Brain microvascular endothelial cell (primary cell): ENCODE data around the gene DGKB.

Experiments
- DNase-seq: peaks from one replicate; pipeline ENCODE4 v3.0.0-alpha.2; 2020
- H3K27ac ChIP-seq: fragments of 250-450 bp; sonication (Bioruptor Pico); 2 replicates; pipeline ENCODE4 v1.5.1; 2020; ENCODE audit warnings: mild to moderate bottlenecking, moderate library complexity
- H3K27me3 ChIP-seq: fragments of 250-450 bp; sonication (Bioruptor Pico); replicated peaks from 2 replicates; pipeline ENCODE4 v1.5.1; 2020; ENCODE audit warnings: mild to moderate bottlenecking
- H3K36me3 ChIP-seq: fragments of 250-450 bp; sonication (Bioruptor Pico); replicated peaks from 2 replicates; pipeline ENCODE4 v1.5.1; 2020; ENCODE audit warnings: mild to moderate bottlenecking
- H3K4me3 ChIP-seq: 2 replicates; pipeline ENCODE4 v1.5.1; 2011; ENCODE audit warnings: low read depth, mild to moderate bottlenecking, control low read depth, low read length, moderate library complexity
- CTCF ChIP-seq: IDR thresholded peaks from 2 replicates; pipeline ENCODE4 v1.5.1; 2011; ENCODE audit warnings: low read depth, mild to moderate bottlenecking, moderate library complexity, low read length, control low read depth, inconsistent platforms; ENCODE audit errors: missing control alignments
- in situ Hi-C: cut with HindIII; loops from 2 replicates; pipeline ENCODE4 v1.10.0; 2017; ENCODE audit warnings: low sequenced_read_pairs, low pct_ligation_motif_present

DGKB gene

GRCh38 chr7:14850039-14850438 lies 52.5 kb downstream of the DGKB start:
- Histone ChIP-seq H3K36me3 (no peaks in the 10 kb centered on the region), H3K27ac (no peak overlapping the region), H3K27me3 (no peaks in the 10 kb centered on the region), H3K4me3 (no peak overlapping the region)
- no peak for DNase-seq
- in situ Hi-C loops, result no loop called here
- no peak for TF ChIP-seq CTCF

GRCh38 chr7:14846405-14846804 lies 56.1 kb downstream of the DGKB start:
- H3K27ac ChIP-seq, result no peak overlapping the region
- in situ Hi-C loops, result no loop called here
- no peak for DNase-seq
- H3K27me3 ChIP-seq, result no peaks in the 10 kb centered on the region
- H3K4me3 ChIP-seq, result no peak overlapping the region
- no peaks in the 10 kb centered on the region for H3K36me3 ChIP-seq
- TF ChIP-seq CTCF, result no peak

GRCh38 chr7:14843755-14844154 lies 58.8 kb downstream of the DGKB start:
- TF ChIP-seq CTCF, result no peak
- Histone ChIP-seq H3K27ac (no peak overlapping the region), H3K27me3 (no peaks in the 10 kb centered on the region), H3K4me3 (no peak overlapping the region), H3K36me3 (no peaks in the 10 kb centered on the region)
- no peak for DNase-seq
- in situ Hi-C loops, result no loop called here

- no peaks in the 10 kb centered on the region for H3K27me3 ChIP-seq
- H3K27ac ChIP-seq, result no peak overlapping the region
- H3K36me3 ChIP-seq, result no peaks in the 10 kb centered on the region
- in situ Hi-C loops, result no loop called here
- no peak for TF ChIP-seq CTCF
- no peak overlapping the region for H3K4me3 ChIP-seq
- no peak for DNase-seq
Measured at GRCh38 chr7:14842523-14842922, 60.0 kb downstream of the DGKB start.

GRCh38 chr7:14841869-14842268 lies 60.7 kb downstream of the DGKB start:
- no peak overlapping the region for H3K27ac ChIP-seq
- no peaks in the 10 kb centered on the region for H3K27me3 ChIP-seq
- TF ChIP-seq CTCF, result no peak
- H3K36me3 ChIP-seq, result no peaks in the 10 kb centered on the region
- no peak for DNase-seq
- H3K4me3 ChIP-seq, result no peak overlapping the region
- in situ Hi-C loops, result no loop called here

- no peaks in the 10 kb centered on the region for H3K36me3 ChIP-seq
- DNase-seq, result no peak
- in situ Hi-C loops, result no loop called here
- TF ChIP-seq CTCF, result no peak
- no peak overlapping the region for H3K27ac ChIP-seq
- H3K27me3 ChIP-seq, result no peaks in the 10 kb centered on the region
- no peak overlapping the region for H3K4me3 ChIP-seq
Measured at GRCh38 chr7:14841086-14841485, 61.5 kb downstream of the DGKB start.
